C4-2B (cell line): ENCODE measurements around the gene LPP.

Source experiments
- ZFX ChIP-seq: fragments of 450-650 bp; IDR thresholded peaks from 2 replicates; pipeline ENCODE4 v1.6.1; 2017
- TF ChIP-seq, protein P1 (sequence below): fragments of 450-650 bp; conservative IDR thresholded peaks from 2 replicates; pipeline ENCODE4 v1.5.1; 2017; ENCODE audit warnings: mild to moderate bottlenecking

DNA sequence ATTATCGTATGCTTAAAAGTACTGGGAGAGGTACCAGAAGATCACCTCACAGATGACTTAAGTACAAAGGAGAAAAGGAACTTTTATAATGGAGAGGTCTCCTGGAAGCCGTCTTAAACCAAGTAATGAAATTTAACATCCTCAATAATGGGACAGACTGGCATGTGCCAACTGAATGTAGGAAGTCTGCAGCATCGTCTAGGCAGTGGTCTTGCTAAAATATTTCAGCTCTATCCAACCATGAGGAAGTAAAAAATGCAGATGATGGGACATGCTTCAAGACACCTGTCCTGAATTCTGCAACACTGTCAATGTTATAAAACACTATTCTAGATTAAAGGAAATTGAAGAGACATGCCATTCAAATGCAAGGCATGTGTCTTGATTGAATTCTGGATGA, 559.0 kb downstream of the LPP start:
- TF ChIP-seq, protein P1, sequence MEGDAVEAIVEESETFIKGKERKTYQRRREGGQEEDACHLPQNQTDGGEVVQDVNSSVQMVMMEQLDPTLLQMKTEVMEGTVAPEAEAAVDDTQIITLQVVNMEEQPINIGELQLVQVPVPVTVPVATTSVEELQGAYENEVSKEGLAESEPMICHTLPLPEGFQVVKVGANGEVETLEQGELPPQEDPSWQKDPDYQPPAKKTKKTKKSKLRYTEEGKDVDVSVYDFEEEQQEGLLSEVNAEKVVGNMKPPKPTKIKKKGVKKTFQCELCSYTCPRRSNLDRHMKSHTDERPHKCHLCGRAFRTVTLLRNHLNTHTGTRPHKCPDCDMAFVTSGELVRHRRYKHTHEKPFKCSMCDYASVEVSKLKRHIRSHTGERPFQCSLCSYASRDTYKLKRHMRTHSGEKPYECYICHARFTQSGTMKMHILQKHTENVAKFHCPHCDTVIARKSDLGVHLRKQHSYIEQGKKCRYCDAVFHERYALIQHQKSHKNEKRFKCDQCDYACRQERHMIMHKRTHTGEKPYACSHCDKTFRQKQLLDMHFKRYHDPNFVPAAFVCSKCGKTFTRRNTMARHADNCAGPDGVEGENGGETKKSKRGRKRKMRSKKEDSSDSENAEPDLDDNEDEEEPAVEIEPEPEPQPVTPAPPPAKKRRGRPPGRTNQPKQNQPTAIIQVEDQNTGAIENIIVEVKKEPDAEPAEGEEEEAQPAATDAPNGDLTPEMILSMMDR = no peak
- TF ChIP-seq ZFX = no peak
